Osteoblast (primary cell): ENCODE results near the gene FGD5. TPM values are rescaled to one million over a fixed set of nuclear protein-coding genes. Genes with fewer than 3 reads are reported as not detected.

Experiments
- DNase-seq: peaks from one replicate; pipeline ENCODE4 v3.0.0; 2011; ENCODE audit warnings: low spot score, mixed read lengths; ENCODE audit not compliant: insufficient read length; ENCODE audit errors: missing footprints
- H2AFZ ChIP-seq: 2 replicates; pipeline ENCODE4 v1.6.0; 2011; ENCODE audit warnings: mild to moderate bottlenecking, low read length
- H3K27ac ChIP-seq: 2 replicates; pipeline ENCODE4 v1.5.1; 2011; ENCODE audit warnings: mild to moderate bottlenecking, low read depth, low read length, moderate library complexity
- H3K27me3 ChIP-seq: 2 replicates; pipeline ENCODE4 v1.6.0; 2012; ENCODE audit warnings: mild to moderate bottlenecking, control low read depth, inconsistent platforms, low read length, moderate library complexity; ENCODE audit not compliant: insufficient read depth
- H3K36me3 ChIP-seq: 2 replicates; pipeline ENCODE4 v1.5.1; 2011; ENCODE audit warnings: mild to moderate bottlenecking, low read length, control low read depth, moderate library complexity; ENCODE audit not compliant: insufficient read depth
- H3K4me1 ChIP-seq: 2 replicates; pipeline ENCODE4 v1.5.1; 2011; ENCODE audit warnings: mild to moderate bottlenecking, low read length, control low read depth, moderate library complexity; ENCODE audit not compliant: insufficient read depth
- H3K4me2 ChIP-seq: 2 replicates; pipeline ENCODE4 v1.6.0; 2011; ENCODE audit warnings: mild to moderate bottlenecking, low read length; ENCODE audit not compliant: insufficient read depth
- H3K4me3 ChIP-seq: fragments of 200-600 bp; sonication (generic); 3 replicates; pipeline ENCODE4 v1.5.1; 2012; ENCODE audit warnings: mild to moderate bottlenecking, low read length, inconsistent platforms; ENCODE audit not compliant: insufficient read depth
- H3K79me2 ChIP-seq: 2 replicates; pipeline ENCODE4 v1.6.0; 2012; ENCODE audit warnings: mild to moderate bottlenecking, low read length, control low read depth, inconsistent platforms; ENCODE audit not compliant: insufficient read depth
- H3K9me3 ChIP-seq: 2 replicates; pipeline ENCODE4 v1.5.1; 2011; ENCODE audit warnings: low read depth, low read length, control low read depth
- H4K20me1 ChIP-seq: 2 replicates; pipeline ENCODE4 v1.6.0; 2012; ENCODE audit warnings: mild to moderate bottlenecking, low read length, control low read depth; ENCODE audit not compliant: insufficient read depth
- total RNA-seq: library from RNA; depleted of rRNA; stranded (reverse); fragments of >200 nt; gene quantifications from 2 replicates; pipeline ENCODE4 v1.2.3, GENCODE V29; 2012
- TF ChIP-seq, protein P1 (sequence below): IDR thresholded peaks from 2 replicates; pipeline ENCODE4 v1.5.1; 2011; ENCODE audit warnings: mild to moderate bottlenecking, low read depth, low read length, moderate library complexity; ENCODE audit errors: extremely low read depth

The FGD5 gene
- total RNA-seq, 1 donor = under 0.01 TPM

DNA sequence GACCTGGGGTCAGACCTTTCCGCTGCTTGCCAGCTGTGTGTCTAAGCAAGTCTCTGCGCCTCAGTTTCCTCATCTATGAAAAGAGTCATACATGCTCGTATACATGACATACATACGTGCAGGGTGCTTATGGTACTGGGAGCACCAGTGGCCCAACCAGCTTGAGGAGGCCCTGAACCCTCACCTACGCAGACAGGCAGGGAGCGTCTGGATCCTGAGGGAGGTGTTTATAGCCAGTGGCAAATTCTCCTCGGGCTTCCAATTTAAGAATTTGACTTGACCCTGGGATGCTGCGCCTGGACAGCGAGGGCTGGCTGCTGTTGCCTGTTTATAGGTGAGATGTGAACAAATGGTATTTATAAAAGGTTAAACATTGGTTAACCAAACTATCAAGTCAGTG is 17.7 kb upstream of the FGD5 start:
- no peaks in the 10 kb centered on the region for H3K36me3 ChIP-seq
- no peaks in the 10 kb centered on the region for H3K4me1 ChIP-seq
- no peak overlapping the region for H2AFZ ChIP-seq
- no peak for DNase-seq
- H3K9me3 ChIP-seq = no peaks in the 10 kb centered on the region
- H3K4me2 ChIP-seq = no peak overlapping the region
- no peaks in the 10 kb centered on the region for H4K20me1 ChIP-seq
- H3K27me3 ChIP-seq = no peaks in the 10 kb centered on the region
- no peak overlapping the region for H3K27ac ChIP-seq
- TF ChIP-seq, protein P1, sequence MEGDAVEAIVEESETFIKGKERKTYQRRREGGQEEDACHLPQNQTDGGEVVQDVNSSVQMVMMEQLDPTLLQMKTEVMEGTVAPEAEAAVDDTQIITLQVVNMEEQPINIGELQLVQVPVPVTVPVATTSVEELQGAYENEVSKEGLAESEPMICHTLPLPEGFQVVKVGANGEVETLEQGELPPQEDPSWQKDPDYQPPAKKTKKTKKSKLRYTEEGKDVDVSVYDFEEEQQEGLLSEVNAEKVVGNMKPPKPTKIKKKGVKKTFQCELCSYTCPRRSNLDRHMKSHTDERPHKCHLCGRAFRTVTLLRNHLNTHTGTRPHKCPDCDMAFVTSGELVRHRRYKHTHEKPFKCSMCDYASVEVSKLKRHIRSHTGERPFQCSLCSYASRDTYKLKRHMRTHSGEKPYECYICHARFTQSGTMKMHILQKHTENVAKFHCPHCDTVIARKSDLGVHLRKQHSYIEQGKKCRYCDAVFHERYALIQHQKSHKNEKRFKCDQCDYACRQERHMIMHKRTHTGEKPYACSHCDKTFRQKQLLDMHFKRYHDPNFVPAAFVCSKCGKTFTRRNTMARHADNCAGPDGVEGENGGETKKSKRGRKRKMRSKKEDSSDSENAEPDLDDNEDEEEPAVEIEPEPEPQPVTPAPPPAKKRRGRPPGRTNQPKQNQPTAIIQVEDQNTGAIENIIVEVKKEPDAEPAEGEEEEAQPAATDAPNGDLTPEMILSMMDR = no peak
- no peak overlapping the region for H3K4me3 ChIP-seq
- no peaks in the 10 kb centered on the region for H3K79me2 ChIP-seq

DNA sequence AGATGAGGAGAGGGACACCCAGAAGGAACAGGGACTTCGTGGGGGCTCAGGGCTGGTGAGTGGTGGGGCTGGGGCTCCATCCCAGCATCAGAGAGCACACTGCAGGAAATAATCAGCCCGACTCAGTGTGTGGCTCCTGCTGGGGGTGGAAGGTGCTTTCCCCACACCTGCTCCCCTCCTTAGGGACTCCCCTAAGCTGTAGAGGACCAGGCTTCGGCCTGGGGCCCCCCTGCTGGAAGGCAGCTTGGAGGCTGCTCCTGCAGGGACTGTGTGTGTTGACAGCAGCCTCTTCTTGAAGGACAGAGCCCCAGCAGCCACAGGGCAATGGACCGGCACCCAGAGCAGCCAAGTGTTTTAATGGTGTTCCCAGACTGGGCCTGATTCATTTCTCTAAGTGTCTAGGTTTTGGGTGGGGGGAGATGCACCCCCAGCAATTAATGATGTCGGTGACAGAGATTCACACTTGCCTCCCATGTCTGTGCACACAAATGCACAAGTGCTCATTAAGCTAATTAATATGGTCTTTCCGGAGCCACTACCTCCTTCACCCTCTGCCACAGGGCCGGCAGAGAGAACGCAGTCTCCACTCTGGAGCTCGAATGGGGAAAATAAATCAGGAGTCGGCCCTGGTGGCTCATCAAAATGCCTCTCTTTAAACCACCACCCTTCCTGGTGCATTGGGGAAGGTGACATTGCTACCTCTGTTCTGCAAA is 16.9 kb upstream of the FGD5 start:
- Histone ChIP-seq H3K27me3 (no peaks in the 10 kb centered on the region), H2AFZ (no peak overlapping the region), H3K4me1 (no peaks in the 10 kb centered on the region), H4K20me1 (no peaks in the 10 kb centered on the region), H3K79me2 (no peaks in the 10 kb centered on the region), H3K36me3 (no peaks in the 10 kb centered on the region), H3K4me2 (no peak overlapping the region), H3K4me3 (no peak overlapping the region), H3K9me3 (no peaks in the 10 kb centered on the region), H3K27ac (no peak overlapping the region)
- TF ChIP-seq, protein P1 = no peak
- no peak for DNase-seq

DNA sequence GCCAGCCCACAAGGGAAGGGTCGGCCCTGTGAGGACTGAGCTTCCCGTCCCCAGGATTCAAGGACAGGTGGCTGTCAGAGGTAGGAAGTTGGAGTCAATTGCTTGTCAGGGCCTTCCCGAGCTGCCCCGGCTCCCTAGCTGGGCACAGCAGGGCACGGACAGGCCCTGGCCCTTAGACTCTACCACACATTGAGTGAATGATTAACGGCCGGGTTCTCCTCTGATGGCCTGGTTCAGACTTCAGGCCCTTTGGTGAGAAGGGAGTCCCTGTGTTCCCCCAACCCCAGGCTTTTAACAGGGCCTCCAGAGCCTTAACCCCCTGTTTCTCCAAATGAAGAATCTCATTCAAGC is 16.4 kb upstream of the FGD5 start:
- H3K4me3 ChIP-seq = no peak overlapping the region
- H3K4me1 ChIP-seq = no peaks in the 10 kb centered on the region
- H3K9me3 ChIP-seq = no peaks in the 10 kb centered on the region
- no peak overlapping the region for H3K4me2 ChIP-seq
- no peaks in the 10 kb centered on the region for H3K27me3 ChIP-seq
- TF ChIP-seq, protein P1 = no peak
- H2AFZ ChIP-seq = no peak overlapping the region
- no peak overlapping the region for H3K27ac ChIP-seq
- no peaks in the 10 kb centered on the region for H3K79me2 ChIP-seq
- no peaks in the 10 kb centered on the region for H4K20me1 ChIP-seq
- no peak for DNase-seq
- H3K36me3 ChIP-seq = no peaks in the 10 kb centered on the region

DNA sequence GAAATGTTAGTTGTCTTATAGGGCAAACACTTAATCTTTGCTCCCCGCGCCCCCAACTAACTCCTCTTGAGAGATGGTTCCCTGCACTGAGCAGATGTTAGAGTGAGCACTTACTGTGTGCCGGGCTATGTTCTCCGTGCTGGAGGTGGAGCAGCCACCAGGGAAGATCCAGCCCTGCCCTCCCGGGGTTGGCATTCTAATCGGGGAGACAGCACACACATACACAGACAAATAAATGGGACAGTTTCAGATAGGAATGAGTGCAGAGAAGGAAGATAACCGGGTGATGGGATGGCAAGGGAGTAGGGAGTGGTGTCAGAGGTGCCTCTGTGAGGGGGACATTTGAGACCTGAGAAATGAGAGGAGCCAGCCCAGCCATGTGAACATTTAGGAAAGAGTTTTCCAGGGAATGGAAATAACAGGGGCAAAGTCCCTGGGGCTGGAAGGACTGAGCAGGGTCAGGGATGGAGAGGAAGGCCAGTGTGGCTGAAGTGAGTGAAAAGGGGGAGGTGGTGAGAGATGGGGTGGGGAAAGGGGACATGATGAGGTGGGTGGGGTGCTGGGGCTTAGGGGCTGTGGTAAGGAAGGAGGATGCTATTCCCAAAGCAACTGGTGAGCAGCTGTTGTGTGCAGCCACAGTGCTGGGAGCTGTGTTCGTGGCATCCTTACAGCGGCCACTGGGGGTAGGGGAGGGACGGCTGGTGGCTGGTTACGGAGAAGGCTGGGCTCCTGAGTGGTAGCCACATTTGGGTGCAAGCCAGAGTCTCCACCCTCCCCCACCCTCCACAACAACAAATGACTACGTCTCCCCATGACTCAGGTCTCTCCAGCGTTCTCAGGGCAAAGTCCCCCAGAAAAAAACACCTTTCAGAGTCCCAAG is 15.4 kb upstream of the FGD5 start:
- H3K4me2 ChIP-seq = no peak overlapping the region
- H2AFZ ChIP-seq = no peak overlapping the region
- no peak overlapping the region for H3K4me3 ChIP-seq
- H3K27ac ChIP-seq = no peak overlapping the region
- H3K79me2 ChIP-seq = no peaks in the 10 kb centered on the region
- H4K20me1 ChIP-seq = no peaks in the 10 kb centered on the region
- TF ChIP-seq, protein P1 = no peak
- no peaks in the 10 kb centered on the region for H3K27me3 ChIP-seq
- no peaks in the 10 kb centered on the region for H3K4me1 ChIP-seq
- no peak for DNase-seq
- H3K9me3 ChIP-seq = no peaks in the 10 kb centered on the region
- no peaks in the 10 kb centered on the region for H3K36me3 ChIP-seq
